Measurements from ENCODE around the gene FBXW7. TPM values are rescaled to one million over a fixed set of nuclear protein-coding genes. Genes with fewer than 3 reads are reported as not detected.

The FBXW7 gene
- polyA plus RNA-seq, 1 donor from 2014 or later = 55.7 TPM

DNA sequence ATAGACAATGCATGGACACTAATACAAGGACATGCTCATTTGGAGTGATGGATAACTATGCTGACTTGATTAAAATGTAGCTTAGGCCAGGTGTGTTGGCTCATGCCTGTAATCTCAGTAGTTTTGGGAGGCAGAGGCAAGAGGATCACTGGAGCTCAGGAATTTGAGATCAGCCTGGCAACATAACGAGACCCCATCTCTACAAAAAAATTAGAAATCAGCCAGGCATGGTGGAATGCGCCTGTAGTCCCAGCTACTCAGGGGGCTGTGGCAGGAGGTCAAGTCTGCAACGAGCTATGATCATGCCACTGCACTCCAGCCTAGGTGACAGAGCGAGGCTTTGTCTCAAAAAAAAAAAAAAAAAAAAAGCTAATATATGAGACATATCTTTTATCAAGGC, 196.3 kb downstream of the FBXW7 start:
- Histone ChIP-seq H4K20me1 (ENCODE audit: insufficient read depth) (no peaks in the 10 kb centered on the region), H3F3A (ENCODE audit: insufficient read depth, low read length, poor library complexity, severe bottlenecking) (no peaks in the 10 kb centered on the region), H3K27ac (ENCODE audit: low read length) (no peak overlapping the region), H3K27me3 (ENCODE audit: insufficient read depth, low read depth, low read length) (no peaks in the 10 kb centered on the region), H3K9me2 (ENCODE audit: insufficient read depth, low read length) (no peaks in the 10 kb centered on the region), H3K4me3 (ENCODE audit: low read length) (no peak overlapping the region), H3K36me3 (ENCODE audit: insufficient read depth, low read length) (peaks cover 6% of the 10 kb centered on the region), H3K9ac (ENCODE audit: low read length) (no peak overlapping the region), H3K4me2 (ENCODE audit: low read length) (no peak overlapping the region), H2AFZ (ENCODE audit: low read depth, low read length) (no peak overlapping the region), H3K79me2 (replicated peaks; ENCODE audit: insufficient read depth, low read length) (no peaks in the 10 kb centered on the region), H3K9me3 (ENCODE audit: low read length) (no peaks in the 10 kb centered on the region)
- no peak for TF ChIP-seq MXI1 (conservative IDR thresholded peaks at IDR 0.05; ENCODE audit: poor library complexity, severe bottlenecking)
- no peak for TF ChIP-seq TAF1 (IDR thresholded peaks at IDR 0.05; ENCODE audit: low read depth)
- TF ChIP-seq, protein P1, sequence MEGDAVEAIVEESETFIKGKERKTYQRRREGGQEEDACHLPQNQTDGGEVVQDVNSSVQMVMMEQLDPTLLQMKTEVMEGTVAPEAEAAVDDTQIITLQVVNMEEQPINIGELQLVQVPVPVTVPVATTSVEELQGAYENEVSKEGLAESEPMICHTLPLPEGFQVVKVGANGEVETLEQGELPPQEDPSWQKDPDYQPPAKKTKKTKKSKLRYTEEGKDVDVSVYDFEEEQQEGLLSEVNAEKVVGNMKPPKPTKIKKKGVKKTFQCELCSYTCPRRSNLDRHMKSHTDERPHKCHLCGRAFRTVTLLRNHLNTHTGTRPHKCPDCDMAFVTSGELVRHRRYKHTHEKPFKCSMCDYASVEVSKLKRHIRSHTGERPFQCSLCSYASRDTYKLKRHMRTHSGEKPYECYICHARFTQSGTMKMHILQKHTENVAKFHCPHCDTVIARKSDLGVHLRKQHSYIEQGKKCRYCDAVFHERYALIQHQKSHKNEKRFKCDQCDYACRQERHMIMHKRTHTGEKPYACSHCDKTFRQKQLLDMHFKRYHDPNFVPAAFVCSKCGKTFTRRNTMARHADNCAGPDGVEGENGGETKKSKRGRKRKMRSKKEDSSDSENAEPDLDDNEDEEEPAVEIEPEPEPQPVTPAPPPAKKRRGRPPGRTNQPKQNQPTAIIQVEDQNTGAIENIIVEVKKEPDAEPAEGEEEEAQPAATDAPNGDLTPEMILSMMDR (IDR thresholded peaks at IDR 0.05; ENCODE audit: poor library complexity, severe bottlenecking) = no peak
- no peak for TF ChIP-seq EP300 (conservative IDR thresholded peaks at IDR 0.05; ENCODE audit: poor library complexity, severe bottlenecking)
- no peak for TF ChIP-seq POLR2AphosphoS5 (IDR thresholded peaks at IDR 0.05)
- TF ChIP-seq, protein P2, sequence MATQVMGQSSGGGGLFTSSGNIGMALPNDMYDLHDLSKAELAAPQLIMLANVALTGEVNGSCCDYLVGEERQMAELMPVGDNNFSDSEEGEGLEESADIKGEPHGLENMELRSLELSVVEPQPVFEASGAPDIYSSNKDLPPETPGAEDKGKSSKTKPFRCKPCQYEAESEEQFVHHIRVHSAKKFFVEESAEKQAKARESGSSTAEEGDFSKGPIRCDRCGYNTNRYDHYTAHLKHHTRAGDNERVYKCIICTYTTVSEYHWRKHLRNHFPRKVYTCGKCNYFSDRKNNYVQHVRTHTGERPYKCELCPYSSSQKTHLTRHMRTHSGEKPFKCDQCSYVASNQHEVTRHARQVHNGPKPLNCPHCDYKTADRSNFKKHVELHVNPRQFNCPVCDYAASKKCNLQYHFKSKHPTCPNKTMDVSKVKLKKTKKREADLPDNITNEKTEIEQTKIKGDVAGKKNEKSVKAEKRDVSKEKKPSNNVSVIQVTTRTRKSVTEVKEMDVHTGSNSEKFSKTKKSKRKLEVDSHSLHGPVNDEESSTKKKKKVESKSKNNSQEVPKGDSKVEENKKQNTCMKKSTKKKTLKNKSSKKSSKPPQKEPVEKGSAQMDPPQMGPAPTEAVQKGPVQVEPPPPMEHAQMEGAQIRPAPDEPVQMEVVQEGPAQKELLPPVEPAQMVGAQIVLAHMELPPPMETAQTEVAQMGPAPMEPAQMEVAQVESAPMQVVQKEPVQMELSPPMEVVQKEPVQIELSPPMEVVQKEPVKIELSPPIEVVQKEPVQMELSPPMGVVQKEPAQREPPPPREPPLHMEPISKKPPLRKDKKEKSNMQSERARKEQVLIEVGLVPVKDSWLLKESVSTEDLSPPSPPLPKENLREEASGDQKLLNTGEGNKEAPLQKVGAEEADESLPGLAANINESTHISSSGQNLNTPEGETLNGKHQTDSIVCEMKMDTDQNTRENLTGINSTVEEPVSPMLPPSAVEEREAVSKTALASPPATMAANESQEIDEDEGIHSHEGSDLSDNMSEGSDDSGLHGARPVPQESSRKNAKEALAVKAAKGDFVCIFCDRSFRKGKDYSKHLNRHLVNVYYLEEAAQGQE (IDR thresholded peaks at IDR 0.05; ENCODE audit: borderline replicate concordance) = no peak
- TF ChIP-seq RAD21 (conservative IDR thresholded peaks at IDR 0.05) = no peak
- no peak for TF ChIP-seq SMC3 (conservative IDR thresholded peaks at IDR 0.05; ENCODE audit: poor library complexity)
- TF ChIP-seq EZH2 (IDR thresholded peaks at IDR 0.05; ENCODE audit: borderline replicate concordance, insufficient read depth, low read length, poor library complexity, severe bottlenecking) = no peak

DNA sequence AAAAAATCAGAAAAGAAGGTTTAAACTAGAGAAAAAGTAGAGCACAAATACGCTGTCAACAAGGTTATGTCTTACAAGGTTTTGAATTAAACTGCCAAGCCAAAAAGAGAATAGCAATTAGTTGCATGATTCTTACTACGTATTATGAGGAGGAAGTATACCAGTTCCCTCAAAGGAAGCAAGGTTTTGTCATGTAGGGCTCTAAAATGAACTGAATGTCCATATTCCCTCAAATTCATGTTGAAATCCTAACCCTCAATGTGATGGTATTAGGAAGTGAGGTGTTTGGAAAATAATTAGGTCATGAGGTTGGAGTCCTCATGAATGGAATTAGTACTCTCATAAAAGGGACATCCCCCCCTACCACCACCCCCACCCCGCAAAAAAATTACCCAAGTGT, 201.0 kb downstream of the FBXW7 start:
- H3K36me3 ChIP-seq (ENCODE audit: insufficient read depth, low read length) = peaks cover 13% of the 10 kb centered on the region
- no peaks in the 10 kb centered on the region for H3K9me2 ChIP-seq (ENCODE audit: insufficient read depth, low read length)
- H4K20me1 ChIP-seq (ENCODE audit: insufficient read depth) = no peaks in the 10 kb centered on the region
- TF ChIP-seq POLR2AphosphoS5 (IDR thresholded peaks at IDR 0.05) (no peak), EP300 (conservative IDR thresholded peaks at IDR 0.05; ENCODE audit: poor library complexity, severe bottlenecking) (no peak), RAD21 (conservative IDR thresholded peaks at IDR 0.05) (no peak), TAF1 (IDR thresholded peaks at IDR 0.05; ENCODE audit: low read depth) (no peak), EZH2 (IDR thresholded peaks at IDR 0.05; ENCODE audit: borderline replicate concordance, insufficient read depth, low read length, poor library complexity, severe bottlenecking) (no peak)
- H2AFZ ChIP-seq (ENCODE audit: low read depth, low read length) = no peak overlapping the region
- H3K9me3 ChIP-seq (ENCODE audit: low read length) = no peaks in the 10 kb centered on the region
- H3K9ac ChIP-seq (ENCODE audit: low read length) = no peak overlapping the region
- H3K4me2 ChIP-seq (ENCODE audit: low read length) = no peak overlapping the region
- H3K27me3 ChIP-seq (ENCODE audit: insufficient read depth, low read depth, low read length) = no peaks in the 10 kb centered on the region
- no peaks in the 10 kb centered on the region for H3K79me2 ChIP-seq (replicated peaks; ENCODE audit: insufficient read depth, low read length)
- H3K4me3 ChIP-seq (ENCODE audit: low read length) = no peak overlapping the region
- no peak overlapping the region for H3K27ac ChIP-seq (ENCODE audit: low read length)
- no peaks in the 10 kb centered on the region for H3F3A ChIP-seq (ENCODE audit: insufficient read depth, low read length, poor library complexity, severe bottlenecking)

Data from neural cell (in vitro differentiated cells).